GM18508 (cell line): ENCODE data around the gene NCAM1.
"Not testable (repeated sequence)": the region's sequence is repeated elsewhere in the genome, so short reads cannot be mapped to it uniquely, and the experiment has no call there.

Source experiments
- ATAC-seq: cut with Tn5 transposase; IDR thresholded peaks from one replicate; pipeline ENCODE4 v1.9.1; 2021; ENCODE audit warnings: moderate number of reproducible peaks; ENCODE audit not compliant: insufficient read depth, unreplicated experiment

NCAM1 gene

GRCh38 chr11:113289431-113290187 is 328.4 kb downstream of the NCAM1 start:
- peak; percentile 77 for ATAC-seq

- no peak for ATAC-seq
Observed at GRCh38 chr11:113293936-113294335, 332.7 kb downstream of the NCAM1 start.

GRCh38 chr11:113295993-113296392 is 334.8 kb downstream of the NCAM1 start:
- ATAC-seq = no peak

- ATAC-seq = no peak
Observed at GRCh38 chr11:113296447-113297205, 335.4 kb downstream of the NCAM1 start.

GRCh38 chr11:113298496-113298895 is 337.3 kb downstream of the NCAM1 start:
- not testable (repeated sequence) for ATAC-seq

- ATAC-seq = no peak
Observed at GRCh38 chr11:113304916-113305315, 343.7 kb downstream of the NCAM1 start.

- no peak for ATAC-seq
Observed at GRCh38 chr11:113305440-113306336, 344.5 kb downstream of the NCAM1 start.

GRCh38 chr11:113308601-113309000 is 347.4 kb downstream of the NCAM1 start:
- ATAC-seq = no peak

- ATAC-seq = no peak
Observed at GRCh38 chr11:113311536-113311935, 350.3 kb downstream of the NCAM1 start.

GRCh38 chr11:113313601-113314000 is 352.4 kb downstream of the NCAM1 start:
- ATAC-seq = no peak

GRCh38 chr11:113314065-113314388 is 352.8 kb downstream of the NCAM1 start:
- no peak for ATAC-seq

GRCh38 chr11:113314389-113315301 is 353.4 kb downstream of the NCAM1 start, which contains the start of gene TTC12:
TSS of gene TTC12 (plus strand) at chr11:113314583. CDS start at chr11:113316258, 1,675 bp downstream.
- peak; percentile 80 for ATAC-seq

- ATAC-seq = no peak
Observed at GRCh38 chr11:113315811-113316210, 354.6 kb downstream of the NCAM1 start.

GRCh38 chr11:113316256-113316655 is 355.0 kb downstream of the NCAM1 start:
- ATAC-seq = no peak

GRCh38 chr11:113317339-113317738 is 356.1 kb downstream of the NCAM1 start:
- no peak for ATAC-seq

GRCh38 chr11:113319085-113319484 is 357.9 kb downstream of the NCAM1 start:
- ATAC-seq = no peak

- ATAC-seq = no peak
Observed at GRCh38 chr11:113322158-113322557, 360.9 kb downstream of the NCAM1 start.

GRCh38 chr11:113324250-113324649 is 363.0 kb downstream of the NCAM1 start:
- no peak for ATAC-seq
